AG10803 (cell line): Measurements from ENCODE around the gene ATAD3C.
A peak's percentile ranks its signal among the peaks of the same experiment; 100 is the strongest.
"Not testable (repeated sequence)": the region's sequence is repeated elsewhere in the genome, so short reads cannot be mapped to it uniquely, and the experiment has no call there.

Experiments used
- DNase-seq: peaks from one replicate; pipeline ENCODE4 v3.0.0; 2010; ENCODE audit warnings: low read depth
- H3K4me3 ChIP-seq: 2 replicates; pipeline ENCODE4 v1.5.1; 2011; ENCODE audit warnings: mild to moderate bottlenecking, low read length, control low read depth
- CTCF ChIP-seq: conservative IDR thresholded peaks from 2 replicates; pipeline ENCODE4 v1.5.1; 2011; ENCODE audit warnings: mild to moderate bottlenecking, low read length, control low read depth, inconsistent platforms

Gene ATAD3C

DNA sequence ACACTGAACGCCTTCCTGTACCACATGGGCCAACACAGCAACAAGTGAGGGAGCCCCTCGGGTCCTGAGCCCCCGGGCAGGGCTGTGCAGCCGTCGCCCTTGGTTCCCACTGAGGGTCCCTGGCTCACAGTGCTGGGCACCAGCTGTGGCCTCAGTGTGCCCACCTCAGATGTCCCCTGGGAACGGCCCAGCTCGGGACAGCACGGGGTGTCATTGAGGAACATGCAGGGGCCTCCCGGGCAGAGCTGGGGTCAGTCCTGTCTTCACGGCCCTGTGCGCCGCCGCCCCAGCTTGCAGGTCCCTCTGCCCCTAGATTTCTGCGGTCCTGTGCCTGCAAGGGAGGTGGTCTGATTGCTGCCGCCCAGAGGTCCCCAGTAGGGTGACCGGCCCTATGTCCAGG, 39.7 kb downstream of the ATAD3C start:
- TF ChIP-seq CTCF = no peak
- H3K4me3 ChIP-seq = no peak overlapping the region
- no peak for DNase-seq

DNA sequence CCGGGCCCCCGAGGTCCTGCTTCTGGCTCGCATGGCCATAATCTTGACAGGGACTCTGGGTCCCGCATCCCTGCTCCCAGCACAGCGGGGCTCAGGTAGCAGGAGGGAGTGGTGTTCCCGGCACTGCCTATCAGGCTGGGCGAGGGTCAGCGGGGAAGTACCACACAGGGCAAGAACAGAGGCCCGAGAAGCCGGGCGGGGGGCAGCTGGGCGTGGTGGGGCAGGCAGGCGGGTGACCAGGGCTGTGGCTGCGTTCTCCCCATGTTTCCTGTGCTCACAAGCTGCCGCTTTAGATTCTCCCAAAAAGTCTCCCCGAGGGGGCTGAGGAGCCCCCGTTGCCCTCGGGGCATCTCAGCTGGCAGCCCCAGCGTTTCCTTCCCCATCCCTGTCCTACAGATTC, 40.4 kb downstream of the ATAD3C start:
- no peak overlapping the region for H3K4me3 ChIP-seq
- TF ChIP-seq CTCF = no peak
- no peak for DNase-seq

DNA sequence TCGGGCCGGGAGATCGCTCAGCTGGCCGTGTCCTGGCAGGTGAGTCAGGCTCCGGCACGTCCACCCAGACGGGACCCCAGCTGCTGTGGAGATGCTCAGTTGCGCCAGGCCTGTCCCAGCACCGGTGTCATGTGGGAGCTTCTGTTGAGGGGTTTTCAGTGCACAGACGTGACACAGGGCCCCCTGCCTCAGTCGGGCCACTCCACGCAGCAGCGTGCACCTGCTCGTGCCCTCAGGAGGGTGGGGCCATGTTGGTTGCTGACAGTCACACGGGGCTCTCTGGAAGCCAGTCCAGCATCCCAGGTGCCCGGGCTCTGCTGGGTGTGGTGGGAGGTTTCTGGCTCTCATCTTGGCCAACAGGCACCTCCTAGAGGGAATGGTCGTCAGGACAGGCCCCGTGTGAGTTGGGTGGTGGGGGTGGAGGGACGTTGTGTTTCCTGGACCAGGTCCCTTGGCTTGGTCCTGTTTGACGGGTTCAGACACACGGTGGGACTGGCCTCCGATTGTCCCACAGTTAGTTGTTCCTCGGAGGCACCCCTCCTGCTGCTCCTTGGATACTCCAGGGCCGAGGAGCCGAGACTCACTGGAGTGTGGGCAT, 41.2 kb downstream of the ATAD3C start:
- no peak for TF ChIP-seq CTCF
- DNase-seq = no peak
- H3K4me3 ChIP-seq = no peak overlapping the region

- no peak for TF ChIP-seq CTCF
Measured at GRCh38 chr1:1491601-1492000, 42.1 kb downstream of the ATAD3C start.

GRCh38 chr1:1494311-1494710, 44.8 kb downstream of the ATAD3C start:
- DNase-seq, H3K4me3 ChIP-seq: not testable (repeated sequence)

More at GRCh38 chr1:1491601-1492000, 42.1 kb downstream of the ATAD3C start:
- DNase-seq = no peak
- H3K4me3 ChIP-seq = no peak overlapping the region

GRCh38 chr1:1495461-1495975, 46.0 kb downstream of the ATAD3C start:
- not testable (repeated sequence) for DNase-seq

DNA sequence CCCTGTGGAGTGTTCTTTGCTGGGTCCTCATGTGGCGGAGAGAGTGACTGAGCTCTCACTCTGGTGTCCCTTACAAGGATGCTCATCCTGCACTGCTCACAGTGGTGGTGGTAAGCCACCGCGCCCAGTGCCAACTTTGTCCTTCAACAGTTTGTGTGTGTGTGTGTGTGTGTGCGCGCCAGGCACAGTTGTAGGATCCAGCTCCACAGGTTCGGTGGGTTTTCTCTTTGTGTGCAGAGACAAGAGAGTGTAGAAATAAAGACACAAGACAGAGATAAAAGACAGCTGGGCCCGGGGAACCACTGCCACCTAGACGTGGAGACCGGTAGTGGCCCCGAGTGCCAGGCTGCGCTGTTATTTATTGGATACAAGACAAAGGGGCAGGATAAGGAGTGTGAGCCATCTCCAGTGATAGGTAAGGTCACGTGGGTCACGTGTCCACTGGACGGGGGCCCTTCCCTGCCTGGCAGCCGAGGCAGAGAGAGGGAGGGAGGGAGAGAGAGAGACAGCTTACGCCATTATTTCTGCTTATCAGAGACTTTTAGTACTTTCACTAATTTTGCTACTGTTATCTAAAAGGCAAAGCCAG, 55.4 kb downstream of the ATAD3C start:
- H3K4me3 ChIP-seq = not testable (repeated sequence)
- TF ChIP-seq CTCF = peak; percentile 59
- peak; percentile 51 for DNase-seq

More at GRCh38 chr1:1495461-1495975, 46.0 kb downstream of the ATAD3C start:
- H3K4me3 ChIP-seq = not testable (repeated sequence)

- TF ChIP-seq CTCF = peak; percentile 28
- not testable (repeated sequence) for H3K4me3 ChIP-seq
- peak; percentile 18 for DNase-seq
Measured at GRCh38 chr1:1505366-1505798, 55.9 kb downstream of the ATAD3C start.

DNA sequence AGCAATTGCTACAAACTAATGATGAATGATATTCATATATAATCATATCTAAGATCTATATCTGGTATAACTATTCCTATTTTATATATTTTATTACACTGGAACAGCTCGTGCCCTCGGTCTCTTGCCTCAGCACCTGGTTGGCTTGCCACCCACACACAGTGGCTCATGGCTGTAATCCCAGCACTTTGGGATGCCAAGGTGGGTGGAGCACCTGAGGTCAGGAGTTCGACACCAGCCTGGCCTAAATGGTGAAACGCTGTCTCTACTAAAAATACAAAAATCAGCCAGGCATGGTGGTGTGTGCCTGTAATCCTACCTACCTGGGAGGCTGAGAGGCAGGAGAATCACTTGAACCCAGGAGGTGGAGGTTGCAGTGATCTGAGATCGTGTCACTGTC, 56.3 kb downstream of the ATAD3C start:
- not testable (repeated sequence) for H3K4me3 ChIP-seq, DNase-seq
